ENCODE data around the gene TTLL12.

The TTLL12 gene

GRCh38 chr22:43202756-43203410 is 15.9 kb upstream of the TTLL12 start:
- intact Hi-C loops (cut with DNase I): no loop called here
- DNase-seq: no peak

- DNase-seq: no peak
- intact Hi-C loops (cut with DNase I): no loop called here
These were observed 15.4 kb upstream of the TTLL12 start for GRCh38 chr22:43202326-43202725.

GRCh38 chr22:43201486-43202219 is 14.7 kb upstream of the TTLL12 start:
- intact Hi-C loops (cut with DNase I): no loop called here
- no peak for DNase-seq

- no peak for DNase-seq
- intact Hi-C loops (cut with DNase I): no loop called here
These were observed 13.6 kb upstream of the TTLL12 start for GRCh38 chr22:43200555-43200954.

GRCh38 chr22:43200031-43200430 is 13.1 kb upstream of the TTLL12 start:
- intact Hi-C loops (cut with DNase I): no loop called here
- no peak for DNase-seq

GRCh38 chr22:43199541-43199940 is 12.6 kb upstream of the TTLL12 start:
- no peak for DNase-seq
- intact Hi-C loops (cut with DNase I): no loop called here

GRCh38 chr22:43198936-43199335 is 12.0 kb upstream of the TTLL12 start:
- no peak for DNase-seq
- intact Hi-C loops (cut with DNase I): no loop called here

- DNase-seq: no peak
- intact Hi-C loops (cut with DNase I): no loop called here
These were observed 11.2 kb upstream of the TTLL12 start for GRCh38 chr22:43198126-43198525.

GRCh38 chr22:43197271-43197941 is 10.5 kb upstream of the TTLL12 start:
- intact Hi-C loops (cut with DNase I): no loop called here
- DNase-seq: peak in 2 of 42 donors; percentile 7 to 9

- DNase-seq: no peak
- intact Hi-C loops (cut with DNase I): no loop called here
These were observed 4.9 kb upstream of the TTLL12 start for GRCh38 chr22:43191831-43192230.

GRCh38 chr22:43188829-43189545 is 2.1 kb upstream of the TTLL12 start:
- DNase-seq: no peak
- intact Hi-C loops (cut with DNase I): loop anchor here (5.0 kb wide), 1 partner anchor 37 kb away; the partner anchor contains the start of gene TSPO

GRCh38 chr22:43187171-43188099 is 501 bp upstream of the TTLL12 start:
- intact Hi-C loops (cut with DNase I): loop anchor here (5.0 kb wide), 1 partner anchor 35 kb away; the partner anchor contains the start of gene TSPO
- peak; percentile 87 to 98 (median 95) for DNase-seq

GRCh38 chr22:43185860-43186261 is 1.1 kb downstream of the TTLL12 start:
- intact Hi-C loops (cut with DNase I): loop anchor here (5.0 kb wide), 1 partner anchor 34 kb away; the partner anchor contains the start of gene TSPO
- DNase-seq: peak in 31 of 42 donors; percentile 14 to 63 (median 34)

- no peak for DNase-seq
- intact Hi-C loops (cut with DNase I): no loop called here
These were observed 3.2 kb downstream of the TTLL12 start for GRCh38 chr22:43183496-43184277.

- peak in 1 of 42 donors; percentile 38 for DNase-seq
- intact Hi-C loops (cut with DNase I): no loop called here
These were observed 4.2 kb downstream of the TTLL12 start for GRCh38 chr22:43182726-43183125.

- intact Hi-C loops (cut with DNase I): no loop called here
- no peak for DNase-seq
These were observed 4.8 kb downstream of the TTLL12 start for GRCh38 chr22:43182118-43182517.

- no peak for DNase-seq
These were observed 5.4 kb downstream of the TTLL12 start for GRCh38 chr22:43181321-43182076.

More at GRCh38 chr22:43181321-43182076, 5.4 kb downstream of the TTLL12 start:
- intact Hi-C loops (cut with DNase I): no loop called here

All from head of caudate nucleus (tissue), 42 donors.